ENCODE measurements around the gene TYK2. TPM values are rescaled to one million over a fixed set of nuclear protein-coding genes. Genes with fewer than 3 reads are reported as not detected.
"Not testable (repeated sequence)": the region's sequence is repeated elsewhere in the genome, so short reads cannot be mapped to it uniquely, and the experiment has no call there.

TYK2 gene
- total RNA-seq, 4 donors from 2014 or later, result 111 to 463 (median 201) TPM

- H3K27ac ChIP-seq, result no peak overlapping the region
- H3K9me3 ChIP-seq, result no peaks in the 10 kb centered on the region
- in situ Hi-C loops (cut with MboI; ENCODE audit: low pct_ligation_motif_present in 1 of 4, low pct_unique_long_range_greater_than_20kb in 1 of 4, low sequenced_read_pairs in 3 of 4) (loop anchor here in 3 of 4 donors (5.0 to 25.0 kb wide), 3 partner anchors 123 to 453 kb away; partner anchors contain the start of gene OLFM2 (in 3 of the 3)), intact Hi-C loops (cut with DNase I; ENCODE audit: low total_unique reads) (loop anchor here (1.0 kb wide), 1 partner anchor 121 kb away; no protein-coding TSS in a partner anchor)
- H3K36me3 ChIP-seq, result peaks cover 0 to 36% (median 15%) of the 10 kb centered on the region in 4 donors
- 61% methylated on average over 12 of the region's 12 CpGs; no CpG with 5 or more reads in 1 of the 2 donors for WGBS, 2 donors (ENCODE audit: low coverage in 1 of 2)
- TF ChIP-seq, protein P1, sequence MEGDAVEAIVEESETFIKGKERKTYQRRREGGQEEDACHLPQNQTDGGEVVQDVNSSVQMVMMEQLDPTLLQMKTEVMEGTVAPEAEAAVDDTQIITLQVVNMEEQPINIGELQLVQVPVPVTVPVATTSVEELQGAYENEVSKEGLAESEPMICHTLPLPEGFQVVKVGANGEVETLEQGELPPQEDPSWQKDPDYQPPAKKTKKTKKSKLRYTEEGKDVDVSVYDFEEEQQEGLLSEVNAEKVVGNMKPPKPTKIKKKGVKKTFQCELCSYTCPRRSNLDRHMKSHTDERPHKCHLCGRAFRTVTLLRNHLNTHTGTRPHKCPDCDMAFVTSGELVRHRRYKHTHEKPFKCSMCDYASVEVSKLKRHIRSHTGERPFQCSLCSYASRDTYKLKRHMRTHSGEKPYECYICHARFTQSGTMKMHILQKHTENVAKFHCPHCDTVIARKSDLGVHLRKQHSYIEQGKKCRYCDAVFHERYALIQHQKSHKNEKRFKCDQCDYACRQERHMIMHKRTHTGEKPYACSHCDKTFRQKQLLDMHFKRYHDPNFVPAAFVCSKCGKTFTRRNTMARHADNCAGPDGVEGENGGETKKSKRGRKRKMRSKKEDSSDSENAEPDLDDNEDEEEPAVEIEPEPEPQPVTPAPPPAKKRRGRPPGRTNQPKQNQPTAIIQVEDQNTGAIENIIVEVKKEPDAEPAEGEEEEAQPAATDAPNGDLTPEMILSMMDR (IDR thresholded peaks at IDR 0.05), result no peak
- TF ChIP-seq POLR2AphosphoS5 (IDR thresholded peaks at IDR 0.05) (no peak), EP300 (IDR thresholded peaks at IDR 0.05; ENCODE audit: low read depth) (no peak), POLR2A (IDR thresholded peaks at IDR 0.05) (no peak)
- peaks cover 0 to 5% (median 0%) of the 10 kb centered on the region in 4 donors for H3K4me1 ChIP-seq
- DNase-seq, result no peak
- H3K4me3 ChIP-seq, result no peak overlapping the region
- H3K27me3 ChIP-seq, result no peaks in the 10 kb centered on the region
These were observed 9.5 kb upstream of the TYK2 start for GRCh38 chr19:10389863-10390262.

GRCh38 chr19:10388957-10389356, 8.6 kb upstream of the TYK2 start:
- peak; percentile 93 for DNase-seq
- Histone ChIP-seq H3K9me3 (no peaks in the 10 kb centered on the region), H3K4me1 (peaks cover 0 to 5% (median 0%) of the 10 kb centered on the region in 4 donors), H3K27me3 (no peaks in the 10 kb centered on the region), H3K36me3 (peaks cover 0 to 32% (median 11%) of the 10 kb centered on the region in 4 donors), H3K27ac (no peak overlapping the region), H3K4me3 (no peak overlapping the region)
- 0% methylated on average over 3 of the region's 3 CpGs; no CpG with 5 or more reads in 1 of the 2 donors for WGBS, 2 donors (ENCODE audit: low coverage in 1 of 2)
- in situ Hi-C loops (cut with MboI; ENCODE audit: low pct_ligation_motif_present in 1 of 4, low pct_unique_long_range_greater_than_20kb in 1 of 4, low sequenced_read_pairs in 3 of 4) (loop anchor here in 3 of 4 donors (5.0 to 25.0 kb wide), 3 partner anchors 122 to 452 kb away; partner anchors contain the start of gene OLFM2 (in 3 of the 3)), intact Hi-C loops (cut with DNase I; ENCODE audit: low total_unique reads) (loop anchor here (1.0 kb wide), 1 partner anchor 120 kb away; no protein-coding TSS in a partner anchor)
- TF ChIP-seq POLR2A (IDR thresholded peaks at IDR 0.05), result no peak
- TF ChIP-seq, protein P1 (IDR thresholded peaks at IDR 0.05), result peak; percentile 91 to 96 (median 93)
- TF ChIP-seq POLR2AphosphoS5 (IDR thresholded peaks at IDR 0.05), result peak in 1 of 3 donors; percentile 4
- TF ChIP-seq EP300 (IDR thresholded peaks at IDR 0.05; ENCODE audit: low read depth), result no peak

DNA sequence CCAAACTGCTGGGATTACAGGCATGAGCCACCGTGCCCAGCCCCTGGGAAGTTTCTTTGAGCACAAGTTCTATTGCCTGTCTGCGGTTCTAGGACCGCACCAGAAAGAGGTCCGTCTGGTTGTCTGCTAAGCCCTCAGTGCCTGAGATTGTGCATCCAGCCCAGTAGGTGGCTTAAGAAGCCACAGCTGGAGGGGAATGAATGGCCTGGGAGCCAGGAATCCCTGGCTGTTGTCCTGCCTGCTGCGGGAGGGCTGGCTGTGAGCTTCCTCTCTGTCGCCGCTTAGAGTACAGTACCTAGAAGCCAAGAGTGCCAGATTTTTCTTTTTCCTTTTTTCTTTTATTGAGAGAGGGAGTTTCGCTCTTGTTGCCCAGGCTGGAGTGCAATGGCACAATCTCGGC, 4.2 kb upstream of the TYK2 start:
- WGBS, 2 donors (ENCODE audit: low coverage in 1 of 2), result 86 to 89% methylated on average over 5 to 9 of the region's 9 CpGs
- DNase-seq, result no peak
- Histone ChIP-seq H3K27me3 (no peaks in the 10 kb centered on the region), H3K4me3 (no peak overlapping the region), H3K36me3 (no peaks in the 10 kb centered on the region), H3K9me3 (no peaks in the 10 kb centered on the region), H3K4me1 (peaks cover 2 to 13% (median 9%) of the 10 kb centered on the region in 4 donors), H3K27ac (no peak overlapping the region)
- TF ChIP-seq EP300 (IDR thresholded peaks at IDR 0.05; ENCODE audit: low read depth) (no peak), POLR2AphosphoS5 (IDR thresholded peaks at IDR 0.05) (no peak), POLR2A (IDR thresholded peaks at IDR 0.05) (no peak)
- TF ChIP-seq, protein P1 (IDR thresholded peaks at IDR 0.05), result no peak
- in situ Hi-C loops (cut with MboI; ENCODE audit: low pct_ligation_motif_present in 1 of 4, low pct_unique_long_range_greater_than_20kb in 1 of 4, low sequenced_read_pairs in 3 of 4), result loop anchor here (5.0 to 25.0 kb wide), 2 partner anchors 117 to 447 kb away; partner anchors contain the start of gene OLFM2 (in 3 of the 4)
- intact Hi-C loops (cut with DNase I; ENCODE audit: low total_unique reads), result no loop called here

- H3K27ac ChIP-seq; H3K36me3 ChIP-seq; H3K4me3 ChIP-seq; H3K27me3 ChIP-seq; intact Hi-C loops (cut with DNase I; ENCODE audit: low total_unique reads); DNase-seq; H3K9me3 ChIP-seq: not testable (repeated sequence)
- in situ Hi-C loops (cut with MboI; ENCODE audit: low pct_ligation_motif_present in 1 of 4, low pct_unique_long_range_greater_than_20kb in 1 of 4, low sequenced_read_pairs in 3 of 4), result loop anchor here (5.0 to 25.0 kb wide), 2 partner anchors 116 to 446 kb away; partner anchors contain the start of gene OLFM2 (in 3 of the 4)
- 88% methylated on average over 8 of the region's 8 CpGs; no CpG with 5 or more reads in 1 of the 2 donors for WGBS, 2 donors (ENCODE audit: low coverage in 1 of 2)
- H3K4me1 ChIP-seq, result peaks cover 9 to 21% (median 14%) of the 10 kb centered on the region in 4 donors
These were observed 2.8 kb upstream of the TYK2 start for GRCh38 chr19:10383223-10383499.

Data from transverse colon (tissue), 4 donors.